Measurements from ENCODE around the gene CFAP74.

DNA sequence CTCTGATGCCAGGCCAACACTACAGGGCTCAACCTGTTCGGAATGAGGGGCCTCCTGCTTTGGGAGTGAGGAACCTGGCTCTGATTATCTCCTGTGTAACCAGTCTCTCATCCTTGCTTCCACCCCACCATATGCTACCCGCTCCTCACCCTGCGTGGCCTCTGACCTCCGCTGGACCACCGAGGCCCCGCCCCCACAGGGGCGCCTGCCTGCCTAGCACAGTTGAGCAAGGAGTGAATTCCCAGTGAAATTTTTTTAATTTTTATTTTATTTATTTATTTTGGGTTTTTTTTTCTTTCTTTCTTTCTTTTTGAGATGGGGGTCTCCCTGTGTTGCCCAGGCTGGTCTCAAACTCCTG lies 110.8 kb downstream of the CFAP74 start:
- TF ChIP-seq EZH2 (IDR thresholded peaks at IDR 0.05; ENCODE audit: borderline replicate concordance), result no peak
- TF ChIP-seq, protein P1, sequence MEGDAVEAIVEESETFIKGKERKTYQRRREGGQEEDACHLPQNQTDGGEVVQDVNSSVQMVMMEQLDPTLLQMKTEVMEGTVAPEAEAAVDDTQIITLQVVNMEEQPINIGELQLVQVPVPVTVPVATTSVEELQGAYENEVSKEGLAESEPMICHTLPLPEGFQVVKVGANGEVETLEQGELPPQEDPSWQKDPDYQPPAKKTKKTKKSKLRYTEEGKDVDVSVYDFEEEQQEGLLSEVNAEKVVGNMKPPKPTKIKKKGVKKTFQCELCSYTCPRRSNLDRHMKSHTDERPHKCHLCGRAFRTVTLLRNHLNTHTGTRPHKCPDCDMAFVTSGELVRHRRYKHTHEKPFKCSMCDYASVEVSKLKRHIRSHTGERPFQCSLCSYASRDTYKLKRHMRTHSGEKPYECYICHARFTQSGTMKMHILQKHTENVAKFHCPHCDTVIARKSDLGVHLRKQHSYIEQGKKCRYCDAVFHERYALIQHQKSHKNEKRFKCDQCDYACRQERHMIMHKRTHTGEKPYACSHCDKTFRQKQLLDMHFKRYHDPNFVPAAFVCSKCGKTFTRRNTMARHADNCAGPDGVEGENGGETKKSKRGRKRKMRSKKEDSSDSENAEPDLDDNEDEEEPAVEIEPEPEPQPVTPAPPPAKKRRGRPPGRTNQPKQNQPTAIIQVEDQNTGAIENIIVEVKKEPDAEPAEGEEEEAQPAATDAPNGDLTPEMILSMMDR (IDR thresholded peaks at IDR 0.05; ENCODE audit: poor library complexity), result no peak
